A549 (cell line): Measurements from ENCODE around the gene APOBEC3G. TPM values are rescaled to one million over a fixed set of nuclear protein-coding genes. Genes with fewer than 3 reads are reported as not detected.
"Not testable (repeated sequence)": the region's sequence is repeated elsewhere in the genome, so short reads cannot be mapped to it uniquely, and the experiment has no call there.

Experiments
- ATAC-seq, 2 experiments: fragments of 200-7000 bp in 1 of 2; fragments of >200 bp in 1 of 2; cut with Nextera tagmentation in 1 of 2; cut with Tn5 transposase in 1 of 2; 3 replicates each; pipeline versions ENCODE4 v1.8.0 to v1.9.1; 2018 to 2020; ENCODE audit warnings: mild to moderate bottlenecking in 1 of 2, moderate library complexity in 1 of 2
- CTCF ChIA-PET: fragments of 300-600 bp; sonication (Branson Sonifier 250); formaldehyde crosslinking; extraction: SDS; loops from one replicate; lab custom pipeline; 2021; ENCODE audit warnings: antibody characterized with exemption, inconsistent platforms; lab: Yijun Ruan, JAX
- POLR2A ChIA-PET: fragments of 350-600 bp; formaldehyde crosslinking; extraction: SDS; loops from one replicate; lab custom pipeline; 2021; ENCODE audit warnings: antibody characterized with exemption, inconsistent platforms; lab: Yijun Ruan, JAX
- DNase-seq, 2 experiments: peaks; one replicate each; pipeline versions ENCODE4 v3.0.0 to v3.0.0-alpha.2; 2011 to 2016; ENCODE audit warnings: low read depth in 1 of 2, low spot score in 1 of 2
- FAIRE-seq: peaks from 2 replicates; lab custom pipeline; 2011; peaks lifted over from hg19 to GRCh38; lab: Jason Lieb, UNC
- H3K27ac ChIP-seq, 2 experiments: fragments of >200 bp; sonication (Bioruptor Twin); formaldehyde crosslinking; 3 replicates each; pipeline ENCODE4 v1.5.1; 2016 to 2017
- H3K4me1 ChIP-seq: fragments of >200 bp; sonication (Bioruptor Twin); formaldehyde crosslinking; 3 replicates; pipeline ENCODE4 v1.6.1; 2016
- H3K4me2 ChIP-seq: fragments of >200 bp; sonication (Bioruptor Twin); formaldehyde crosslinking; 3 replicates; pipeline ENCODE4 v1.6.1; 2016
- H3K4me3 ChIP-seq: fragments of >200 bp; sonication (Bioruptor Twin); formaldehyde crosslinking; 3 replicates; pipeline ENCODE4 v1.5.1; 2016
- H3K9me3 ChIP-seq: fragments of >200 bp; sonication (Bioruptor Twin); formaldehyde crosslinking; 3 replicates; pipeline ENCODE4 v1.6.1; 2016
- BHLHE40 ChIP-seq: IDR thresholded peaks from 2 replicates; pipeline ENCODE4 v1.6.1; 2012; ENCODE audit warnings: low read depth, low read length, inconsistent platforms
- CBX2 ChIP-seq: fragments of 200-600 bp; sonication (generic); IDR thresholded peaks from 2 replicates; pipeline ENCODE4 v1.6.1; 2016; ENCODE audit warnings: low read depth, mild to moderate bottlenecking, borderline replicate concordance
- CEBPB ChIP-seq, 2 experiments: fragments of >200 bp in 1 of 2; sonication (Bioruptor Twin) in 1 of 2; formaldehyde crosslinking in 1 of 2; IDR thresholded peaks; 2 replicates each; pipeline ENCODE4 v1.6.1; 2012 to 2016
- CHD2 ChIP-seq: fragments of 150-350 bp; IDR thresholded peaks from 2 replicates; pipeline ENCODE4 v1.6.1; 2014; ENCODE audit warnings: low read length; ENCODE audit not compliant: partially characterized antibody
- EP300 ChIP-seq, 2 experiments: fragments of >200 bp; sonication (Bioruptor Twin); formaldehyde crosslinking; IDR thresholded peaks; 2 replicates in 1 of 2; 3 replicates in 1 of 2; pipeline ENCODE4 v1.6.1; 2016 to 2017
- ESRRA ChIP-seq: fragments of 150-350 bp; IDR thresholded peaks from 2 replicates; pipeline ENCODE4 v1.6.1; 2014; ENCODE audit warnings: mild to moderate bottlenecking, low read length, borderline replicate concordance
- MAZ ChIP-seq: fragments of 150-350 bp; IDR thresholded peaks from 2 replicates; pipeline ENCODE4 v1.6.1; 2014; ENCODE audit warnings: antibody characterized with exemption, low read depth, low read length, borderline replicate concordance
- NFE2L2 ChIP-seq: fragments of 150-350 bp; conservative IDR thresholded peaks from 2 replicates; pipeline ENCODE4 v1.6.1; 2014; ENCODE audit warnings: low read length
- NR3C1 ChIP-seq: fragments of >200 bp; sonication (Bioruptor Twin); formaldehyde crosslinking; IDR thresholded peaks from 3 replicates; pipeline ENCODE4 v1.6.1; 2017
- PBX3 ChIP-seq: IDR thresholded peaks from 2 replicates; pipeline ENCODE4 v1.6.1; 2012
- POLR2A ChIP-seq: IDR thresholded peaks from 2 replicates; pipeline ENCODE4 v1.6.1; 2012; ENCODE audit warnings: mild to moderate bottlenecking, low read length
- RARB ChIP-seq: fragments of 250-450 bp; sonication (Bioruptor Pico); IDR thresholded peaks from 2 replicates; pipeline ENCODE4 v1.8.0; 2021; ENCODE audit warnings: mild to moderate bottlenecking, moderate library complexity
- REST ChIP-seq: fragments of 200-600 bp; sonication (generic); IDR thresholded peaks from 2 replicates; pipeline ENCODE4 v1.6.1; 2016; ENCODE audit warnings: antibody characterized with exemption, mild to moderate bottlenecking, moderate library complexity
- RFX5 ChIP-seq: fragments of 450-650 bp; IDR thresholded peaks from 2 replicates; pipeline ENCODE4 v1.7.1; 2014; ENCODE audit warnings: antibody characterized with exemption, mild to moderate bottlenecking, moderate library complexity
- SREBF2 ChIP-seq: fragments of 450-650 bp; IDR thresholded peaks from 2 replicates; pipeline ENCODE4 v1.6.1; 2014; ENCODE audit warnings: mild to moderate bottlenecking, moderate library complexity
- ZSCAN20 ChIP-seq: fragments of 250-450 bp; sonication (Bioruptor Pico); IDR thresholded peaks from 2 replicates; pipeline ENCODE4 v1.8.0; 2022; ENCODE audit warnings: mild to moderate bottlenecking, moderate library complexity
- WGBS: methylation state at CpG from one replicate; pipeline ENCODE4 v1.1.6; 2017; ENCODE audit errors: missing lambda C conversion rate; 5-methylcytosine and 5-hydroxymethylcytosine counted together
- polyA plus RNA-seq, 4 experiments: library from polyadenylated mRNA; depleted of rRNA in 3 of 4; stranded (reverse); fragments of >200 nt; fragmentation: RNase III in 1 of 4; extraction: RNeasy Plus Mini Kit Qiagen cat#74134 plus additional on column Dnase treatment in 1 of 4; gene quantifications; 2 replicates in 3 of 4; 3 replicates in 1 of 4; pipeline ENCODE4 v1.2.3, GENCODE V29; 2011 to 2017

The APOBEC3G gene
- polyA plus RNA-seq, 2 of the 4 experiments (the other 2 are of a cell fraction), result not detected

- no peak for ATAC-seq
- DNase-seq, result no peak
- H3K4me3 ChIP-seq, result no peak overlapping the region
- POLR2A ChIA-PET, result no interaction called here
- no peak overlapping the region for H3K27ac ChIP-seq
- no peaks in the 10 kb centered on the region for H3K4me1 ChIP-seq
- 90% methylated on average over 12 of the region's 13 CpGs for WGBS
- H3K4me2 ChIP-seq, result no peak overlapping the region
- CTCF ChIA-PET, result no interaction called here
- FAIRE-seq, result no peak
- H3K9me3 ChIP-seq, result no peaks in the 10 kb centered on the region
- TF ChIP-seq CBX2 (no peak), POLR2A (no peak), RFX5 (no peak), CHD2 (no peak), RARB (CRISPR knock-in tag) (no peak), ZSCAN20 (CRISPR knock-in tag) (no peak)
Measured at GRCh38 chr22:39029227-39029626, 47.8 kb upstream of the APOBEC3G start.

- no peak overlapping the region for H3K4me2 ChIP-seq
- no peaks in the 10 kb centered on the region for H3K9me3 ChIP-seq
- no peak overlapping the region for H3K27ac ChIP-seq
- no peak overlapping the region for H3K4me3 ChIP-seq
- no peaks in the 10 kb centered on the region for H3K4me1 ChIP-seq
- no peak for TF ChIP-seq BHLHE40
- TF ChIP-seq CEBPB (IDR thresholded peaks at IDR 0.05), result no peak
- no peak for TF ChIP-seq REST
- TF ChIP-seq ESRRA, result no peak
- no peak for TF ChIP-seq MAZ
- no peak for TF ChIP-seq NR3C1
- no peak for TF ChIP-seq PBX3
- no peak for TF ChIP-seq NFE2L2
- TF ChIP-seq EP300 (IDR thresholded peaks at IDR 0.05), result no peak
- no peak for TF ChIP-seq SREBF2
- no peak for TF ChIP-seq CBX2
- TF ChIP-seq, all 56 proteins: peak for 0
- ATAC-seq (no peak), FAIRE-seq (no peak), DNase-seq (no peak)
- ChIA-PET POLR2A (no interaction called here), CTCF (no interaction called here)
- 93% methylated on average over 14 of the region's 14 CpGs for WGBS
Measured at GRCh38 chr22:39030705-39031104, 46.4 kb upstream of the APOBEC3G start.

GRCh38 chr22:39031434-39032295, 45.4 kb upstream of the APOBEC3G start:
- 93% methylated on average over 8 of the region's 18 CpGs for WGBS
- not testable (repeated sequence) for H3K27ac ChIP-seq, H3K4me2 ChIP-seq

GRCh38 chr22:39037071-39037470, 40.0 kb upstream of the APOBEC3G start:
- CTCF ChIA-PET, result interaction anchor here (0.6 to 1.0 kb wide), 2 partner anchors 34 to 61 kb away, joined by 3 read pairs; no protein-coding TSS in a partner anchor
- H3K4me1 ChIP-seq, FAIRE-seq, POLR2A ChIA-PET, H3K4me3 ChIP-seq, DNase-seq, H3K27ac ChIP-seq, H3K9me3 ChIP-seq, H3K4me2 ChIP-seq, ATAC-seq: not testable (repeated sequence)
- 78% methylated on average over 2 of the region's 2 CpGs for WGBS

More at GRCh38 chr22:39031434-39032295, 45.4 kb upstream of the APOBEC3G start:
- CTCF ChIA-PET, result interaction anchor here (0.6 kb wide), 1 partner anchor 96 kb away, joined by 3 read pairs; no protein-coding TSS in a partner anchor
- DNase-seq, POLR2A ChIA-PET, H3K4me1 ChIP-seq, ATAC-seq, H3K4me3 ChIP-seq, FAIRE-seq, H3K9me3 ChIP-seq: not testable (repeated sequence)
